GM04503 (cell line): ENCODE results near the gene EVL.
"Not testable (repeated sequence)": the region's sequence is repeated elsewhere in the genome, so short reads cannot be mapped to it uniquely, and the experiment has no call there.

ENCODE experiments used
- DNase-seq: peaks from one replicate; pipeline ENCODE4 v3.0.0-alpha.2; 2012; ENCODE audit warnings: low read depth

Gene EVL

DNA sequence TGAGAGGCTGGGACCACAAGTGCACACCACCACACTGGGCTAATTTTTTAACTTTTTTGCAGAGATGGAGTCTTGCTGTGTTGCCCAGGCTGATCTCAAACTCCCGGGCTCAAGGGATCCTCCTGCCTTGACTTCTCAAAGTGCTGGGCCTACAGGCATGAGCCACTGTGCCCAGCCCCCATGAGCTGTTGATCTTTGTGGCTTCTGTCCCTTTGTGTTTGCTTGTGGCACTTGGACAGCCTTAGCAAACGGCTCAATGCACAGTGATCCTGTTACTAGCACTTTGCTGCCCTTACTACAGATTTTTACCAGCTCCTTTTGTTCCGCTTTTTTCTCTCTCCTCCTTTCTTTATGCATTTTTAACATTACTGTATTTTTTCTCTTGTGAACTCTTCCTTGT, 25.3 kb upstream of the EVL start:
- DNase-seq = no peak

DNA sequence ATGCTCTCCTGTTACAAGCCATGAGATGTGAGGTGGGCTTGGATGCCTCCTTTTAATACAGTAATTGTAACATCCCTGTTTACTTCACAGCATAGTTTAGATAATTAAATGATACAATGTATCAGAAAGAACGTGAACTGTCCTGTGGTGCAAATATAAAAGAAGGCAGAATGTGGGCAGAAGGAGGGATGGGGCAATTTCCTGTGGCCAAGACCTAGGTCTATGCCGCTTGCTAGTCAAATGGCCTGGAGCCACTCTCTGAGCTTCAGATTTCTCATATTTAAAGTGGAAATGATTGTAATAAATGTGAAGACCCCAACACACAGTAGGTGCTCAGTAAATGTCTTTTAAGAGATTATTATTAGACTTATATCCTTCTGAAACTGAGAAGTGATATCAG, 24.0 kb upstream of the EVL start:
- no peak for DNase-seq

DNA sequence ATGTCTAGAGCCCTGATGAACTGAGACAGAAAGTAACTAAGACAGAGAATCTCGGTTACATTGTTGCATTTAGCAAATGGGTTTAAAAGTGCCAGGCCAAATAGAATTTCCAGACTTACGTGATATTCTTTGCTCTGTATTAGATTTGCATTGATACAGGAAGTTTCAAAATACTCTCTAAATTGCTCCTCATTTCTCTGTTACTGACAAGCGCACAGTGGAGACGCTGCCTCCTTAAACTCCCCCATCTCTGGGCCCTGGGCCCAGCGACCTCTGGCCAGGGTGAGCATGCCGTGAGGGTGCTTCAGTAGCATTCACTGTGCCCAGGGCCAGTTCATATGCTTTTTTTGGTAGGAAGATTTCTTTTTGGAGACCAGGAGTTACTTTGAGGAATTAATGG, 22.9 kb upstream of the EVL start:
- no peak for DNase-seq

DNA sequence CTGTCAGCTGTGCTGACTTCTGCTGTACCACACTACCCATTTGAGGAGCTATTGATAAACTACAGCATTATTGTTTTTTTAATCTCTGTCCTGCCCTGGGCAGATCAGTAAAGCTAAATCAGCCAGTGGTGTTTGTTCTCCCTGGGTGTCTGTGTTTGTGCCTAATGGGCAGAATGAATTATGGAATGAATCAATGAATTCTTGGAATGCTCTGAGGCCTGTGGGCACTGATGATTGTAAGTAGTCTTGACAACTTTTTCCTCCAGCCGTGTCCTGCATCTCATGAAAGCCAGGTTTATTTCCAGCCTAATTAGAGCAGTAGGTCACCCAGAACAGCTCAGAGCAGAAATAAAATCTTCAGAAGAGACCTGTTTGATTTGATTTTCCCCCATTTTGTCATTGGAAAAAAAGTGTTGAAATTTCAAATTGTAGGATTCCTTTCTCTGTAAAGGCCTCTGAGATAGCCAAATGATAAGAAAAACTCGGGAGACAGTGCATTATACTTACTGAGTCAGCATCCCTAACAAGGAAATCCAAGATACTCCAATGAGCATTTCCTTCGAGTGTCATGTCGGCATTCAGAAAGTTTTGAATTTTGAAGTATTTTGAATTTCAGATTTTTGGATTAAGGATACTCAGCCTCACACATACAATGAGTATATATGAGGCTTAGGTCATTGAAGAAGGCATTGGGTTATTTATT, 19.4 kb upstream of the EVL start:
- no peak for DNase-seq

DNA sequence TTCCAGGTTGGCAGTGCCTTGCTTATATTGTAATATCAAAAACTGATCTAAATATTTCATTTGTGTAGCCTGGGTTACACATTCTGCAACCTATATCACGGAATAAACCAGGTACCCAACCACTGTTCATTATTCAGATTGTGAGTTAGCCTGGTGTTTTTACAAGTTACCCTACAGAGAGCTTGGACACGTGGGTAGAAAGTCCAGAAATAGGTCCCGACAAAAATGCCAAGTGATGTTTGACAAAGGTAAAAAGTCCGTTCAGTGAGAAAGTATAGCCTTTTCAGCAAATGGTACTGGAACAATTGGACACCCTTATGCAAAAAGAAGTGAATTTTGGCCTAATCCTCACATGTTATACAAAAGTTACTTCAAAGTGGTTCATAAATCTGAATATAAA, 17.6 kb upstream of the EVL start:
- DNase-seq = no peak

DNA sequence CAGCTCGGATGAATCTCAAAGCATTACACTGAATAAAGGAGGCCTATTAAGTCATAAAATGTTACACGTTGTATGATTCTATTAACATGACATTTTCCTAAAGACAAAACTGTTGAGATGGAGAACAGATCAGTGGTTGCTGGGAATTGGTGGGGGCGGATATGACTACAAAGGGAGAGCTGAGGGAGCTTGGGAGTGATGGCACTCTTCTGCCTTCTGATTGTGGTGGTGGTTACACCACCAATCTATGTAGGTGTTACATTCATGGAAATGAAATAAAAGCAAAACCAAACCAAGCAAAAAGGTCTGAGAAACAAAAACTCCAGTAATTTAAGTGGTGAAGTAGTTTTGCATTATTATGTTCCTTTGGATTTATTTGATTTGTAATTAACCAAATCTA, 16.4 kb upstream of the EVL start:
- DNase-seq = no peak

DNA sequence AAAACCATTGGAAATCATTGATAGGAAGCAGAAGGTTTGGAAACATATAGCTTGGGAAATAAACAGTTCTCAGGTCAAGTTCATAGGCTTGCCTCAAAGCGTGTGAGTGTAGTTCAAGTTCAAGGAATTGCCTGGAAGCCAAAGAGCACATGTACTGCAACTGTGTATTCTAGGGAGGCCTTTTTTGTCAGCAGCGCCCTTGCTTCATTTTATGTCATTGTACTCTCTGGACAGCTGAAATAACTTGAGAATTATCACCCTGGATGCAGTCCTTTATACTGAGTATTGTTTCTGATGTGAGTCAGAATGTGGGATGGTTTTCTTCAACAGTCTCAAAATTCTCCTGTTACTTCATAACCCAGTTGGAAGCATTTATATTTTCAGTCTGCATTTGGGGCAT, 16.0 kb upstream of the EVL start:
- DNase-seq = peak; percentile 58

DNA sequence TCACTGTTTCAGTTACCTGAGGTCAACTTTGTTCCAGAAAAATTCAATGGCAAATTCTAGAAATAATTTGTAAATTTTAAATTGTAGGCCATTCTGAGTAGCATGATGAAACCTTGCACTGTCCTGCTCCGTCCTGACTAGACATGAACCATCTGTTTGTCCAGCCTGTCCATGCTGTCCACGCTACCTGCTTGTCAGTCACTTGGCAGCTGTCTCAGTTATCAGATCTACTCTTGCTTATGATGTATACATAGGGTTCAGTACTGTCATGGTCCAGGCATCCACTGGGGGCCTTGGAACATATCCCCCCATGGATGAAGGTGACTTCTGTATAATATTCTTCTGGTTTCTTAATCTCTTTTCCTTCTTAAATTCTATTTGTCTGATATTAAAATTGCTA, 14.1 kb upstream of the EVL start:
- DNase-seq = no peak

DNA sequence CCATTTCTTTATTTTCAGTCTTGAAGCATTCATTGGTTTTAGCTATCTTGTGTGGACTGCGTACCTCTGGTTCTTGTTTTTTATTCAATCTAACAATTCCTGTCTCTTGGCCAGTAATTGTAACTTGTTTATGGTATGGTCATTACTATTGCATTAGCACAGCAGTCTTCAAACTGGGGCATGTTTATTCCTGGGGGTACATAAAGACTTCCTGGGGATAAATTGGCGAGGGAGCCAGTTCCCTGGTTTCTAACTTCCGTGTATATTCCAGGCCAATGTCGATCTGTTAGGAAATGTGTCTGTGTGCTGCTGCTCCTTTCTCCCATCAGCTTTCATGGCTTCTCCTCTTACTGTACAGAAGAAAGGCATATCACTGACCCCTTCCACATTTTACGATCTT, 13.7 kb upstream of the EVL start:
- no peak for DNase-seq

DNA sequence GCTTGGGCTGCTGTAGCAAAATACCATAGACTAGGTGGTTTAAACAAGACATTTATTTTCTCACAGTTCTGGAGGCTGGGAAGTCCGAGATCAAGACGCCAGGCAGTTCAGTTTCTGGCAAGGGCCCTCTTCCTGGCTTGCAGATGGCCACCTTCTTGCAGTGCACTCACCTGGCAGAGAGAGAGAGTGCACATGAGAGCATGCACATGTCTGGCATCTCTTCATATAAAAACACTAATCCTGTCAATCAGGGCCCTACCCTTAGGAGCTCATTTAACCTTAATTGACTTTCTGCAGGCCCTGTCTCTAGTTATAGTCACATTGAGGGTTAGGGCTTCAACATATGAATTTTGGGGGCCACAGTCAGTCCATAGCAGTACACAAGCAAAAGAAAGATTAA, 12.4 kb upstream of the EVL start:
- no peak for DNase-seq

DNA sequence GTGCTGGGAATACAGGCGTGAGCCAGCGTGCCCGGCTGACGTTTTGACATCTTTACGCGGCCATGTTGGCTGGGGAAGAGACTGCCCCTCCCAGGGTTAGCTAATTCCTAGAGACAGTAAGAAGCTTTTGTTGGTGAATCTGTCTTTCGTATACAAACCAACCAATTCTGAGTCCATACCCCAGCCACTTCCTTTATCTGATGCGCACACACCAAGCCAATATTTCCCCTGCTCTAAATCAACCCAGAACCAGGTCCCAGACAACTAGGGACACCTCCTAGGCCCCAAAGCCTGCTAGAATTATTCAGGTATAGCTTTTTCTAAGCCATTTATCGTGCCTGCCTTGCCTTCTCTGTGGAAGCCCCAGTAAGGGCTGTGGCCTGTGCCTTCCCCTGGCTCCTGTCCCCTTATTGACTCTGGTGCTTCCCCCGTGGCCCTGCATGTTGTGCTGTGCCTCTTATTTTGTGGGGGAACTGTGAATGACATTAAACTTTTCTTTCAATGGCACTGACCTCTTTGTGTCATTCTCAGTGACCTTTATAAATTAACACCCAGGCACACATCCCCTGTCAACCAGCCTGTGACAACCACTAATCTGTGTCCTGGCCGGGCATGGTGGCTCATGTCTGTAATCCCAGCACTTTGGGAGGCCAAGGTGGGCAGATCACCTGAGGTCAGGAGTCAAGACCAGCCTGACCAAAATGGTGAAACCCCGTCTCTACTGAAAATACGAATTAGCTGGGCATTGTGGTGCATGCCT, 10.7 kb upstream of the EVL start:
- no peak for DNase-seq

DNA sequence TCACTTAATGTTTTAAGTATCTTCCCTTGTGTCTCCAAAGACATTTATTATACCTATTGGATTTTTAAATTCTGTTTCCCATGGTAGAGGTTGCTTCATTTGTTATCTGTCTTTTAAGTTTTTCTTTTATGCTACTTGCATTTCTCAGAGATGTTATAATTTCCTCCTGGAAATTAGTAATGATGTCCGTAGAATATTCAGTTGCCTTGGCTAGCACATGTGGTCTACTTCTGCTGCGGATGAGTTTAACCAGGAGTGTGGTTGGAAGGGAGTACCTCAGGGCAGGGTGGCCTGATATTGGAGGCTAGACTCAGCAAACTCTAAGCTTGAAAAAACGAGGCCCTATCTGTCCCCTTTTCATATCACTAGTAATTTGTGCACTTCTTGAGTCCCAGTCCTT, 8.8 kb upstream of the EVL start:
- DNase-seq = no peak

DNA sequence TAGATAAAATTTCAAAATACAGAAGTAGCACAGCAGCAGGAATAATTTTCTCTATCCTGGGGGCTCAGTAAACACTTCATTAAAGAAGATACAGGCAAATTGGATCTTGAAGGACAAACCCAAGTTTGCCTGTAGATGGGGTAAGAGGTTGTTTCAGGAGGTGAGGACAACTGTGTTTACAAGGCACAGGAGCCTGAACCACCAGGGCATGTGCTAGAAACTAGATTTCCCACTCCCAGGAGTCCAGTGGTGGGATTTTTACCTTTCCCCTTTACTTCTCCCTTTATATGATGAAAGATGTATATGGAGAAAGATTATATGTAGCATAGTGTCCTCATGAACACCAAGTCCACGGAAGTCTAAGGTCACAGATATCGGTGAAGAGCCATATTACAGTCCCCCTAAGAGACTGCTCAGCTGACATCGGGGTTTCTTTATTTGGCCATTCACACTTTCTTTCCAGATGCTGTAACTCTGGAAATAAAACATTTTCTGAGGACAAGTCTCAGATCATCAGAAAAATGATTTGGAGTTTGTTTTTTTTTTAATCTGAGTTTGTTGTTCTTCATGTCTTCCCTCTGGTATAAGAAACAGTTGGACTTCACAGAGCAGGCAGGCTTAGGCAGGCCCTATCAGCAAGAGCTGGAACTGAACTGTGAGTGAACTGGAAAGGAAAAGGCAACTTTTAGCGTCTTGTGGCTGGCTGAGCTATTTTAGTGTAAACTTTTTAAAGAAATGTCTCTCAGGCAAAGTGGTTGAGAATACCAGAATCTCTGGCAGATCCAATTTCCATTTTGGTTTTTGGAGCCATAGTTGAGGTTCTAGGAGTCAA, 8.0 kb upstream of the EVL start:
- no peak for DNase-seq

DNA sequence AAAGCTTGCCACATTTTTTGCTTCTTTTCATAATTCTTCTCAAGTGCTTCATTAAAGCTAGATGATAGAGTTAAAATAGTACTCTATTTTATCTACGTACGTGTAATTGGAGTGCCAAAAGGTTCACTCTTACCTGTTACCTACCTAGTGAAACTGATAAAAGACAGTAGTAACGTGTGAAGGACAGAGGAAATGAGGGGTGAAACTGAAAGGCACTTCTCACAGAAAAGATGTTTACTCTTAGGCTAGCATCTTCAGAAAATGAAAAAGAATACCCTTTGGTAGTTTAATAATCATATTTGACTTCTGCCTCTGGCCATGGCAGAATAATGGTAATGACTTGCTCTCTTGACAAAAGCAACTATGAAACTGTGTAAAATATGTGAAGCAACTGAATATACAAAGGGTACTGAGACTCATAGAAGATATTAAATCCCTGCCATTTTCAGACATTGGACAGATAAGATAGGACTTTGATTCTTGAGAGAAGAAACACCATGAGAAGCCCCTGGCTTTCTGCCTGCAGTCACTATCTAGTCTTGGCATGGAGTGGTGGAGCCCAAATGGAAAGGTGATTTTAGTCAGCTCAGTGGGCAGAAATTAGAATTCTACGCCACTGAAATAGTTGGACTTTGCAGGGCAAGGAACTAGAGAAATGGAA, 6.3 kb upstream of the EVL start:
- DNase-seq = no peak

DNA sequence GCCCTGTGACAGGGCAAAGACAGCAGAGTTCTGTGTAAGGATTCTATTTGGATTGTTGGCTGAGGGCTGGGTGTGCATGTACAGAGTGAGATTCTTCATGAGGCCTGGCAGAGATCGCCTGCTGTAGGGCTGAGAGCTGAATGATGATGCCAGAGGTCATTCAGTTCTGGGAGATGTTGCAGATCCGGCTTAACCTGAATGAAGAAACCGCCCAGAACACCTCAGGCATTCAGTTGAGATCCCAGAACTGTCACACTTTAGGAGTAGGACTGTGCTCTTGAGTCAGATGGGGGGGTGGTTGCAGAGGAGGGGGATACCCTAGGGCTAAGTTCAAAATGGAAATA, 5.8 kb upstream of the EVL start:
- DNase-seq = no peak

DNA sequence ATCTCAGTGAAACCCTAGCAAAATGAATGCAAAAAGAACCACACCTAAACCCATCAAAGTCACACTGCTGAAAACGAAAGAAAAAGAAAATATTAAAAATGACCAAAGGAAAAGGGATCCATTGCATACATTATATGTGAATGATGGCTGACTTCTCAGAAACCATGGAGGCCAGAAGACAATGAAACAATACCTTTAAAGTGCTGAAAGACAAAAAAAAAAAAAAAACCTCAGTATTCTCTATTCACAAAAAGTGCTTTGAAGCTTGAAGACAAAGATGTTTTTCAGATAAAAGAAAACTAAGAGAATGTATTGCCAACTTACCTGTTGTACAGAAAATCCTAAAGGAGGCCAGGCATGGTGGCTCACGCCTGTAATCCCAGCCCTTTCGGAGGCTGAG, 4.5 kb upstream of the EVL start:
- DNase-seq = no peak

DNA sequence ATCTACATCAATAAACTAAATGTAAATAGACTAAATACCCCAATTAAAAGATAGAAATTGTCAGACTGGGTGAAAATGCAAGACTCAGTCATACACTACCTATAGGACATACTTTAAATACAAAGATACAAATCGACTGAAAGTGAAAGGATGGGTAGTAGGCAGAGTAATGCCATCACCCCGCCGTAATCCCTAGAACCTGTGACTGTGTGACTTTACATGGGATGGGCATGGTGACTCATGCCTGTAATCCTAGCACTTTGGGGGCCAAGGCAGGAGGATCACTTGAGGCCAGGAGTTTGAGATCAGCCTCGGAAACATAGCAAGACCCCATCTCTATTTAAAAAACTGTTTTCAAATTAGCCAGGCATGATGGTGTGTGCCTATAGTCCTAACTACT, 2.6 kb upstream of the EVL start:
- DNase-seq = no peak

DNA sequence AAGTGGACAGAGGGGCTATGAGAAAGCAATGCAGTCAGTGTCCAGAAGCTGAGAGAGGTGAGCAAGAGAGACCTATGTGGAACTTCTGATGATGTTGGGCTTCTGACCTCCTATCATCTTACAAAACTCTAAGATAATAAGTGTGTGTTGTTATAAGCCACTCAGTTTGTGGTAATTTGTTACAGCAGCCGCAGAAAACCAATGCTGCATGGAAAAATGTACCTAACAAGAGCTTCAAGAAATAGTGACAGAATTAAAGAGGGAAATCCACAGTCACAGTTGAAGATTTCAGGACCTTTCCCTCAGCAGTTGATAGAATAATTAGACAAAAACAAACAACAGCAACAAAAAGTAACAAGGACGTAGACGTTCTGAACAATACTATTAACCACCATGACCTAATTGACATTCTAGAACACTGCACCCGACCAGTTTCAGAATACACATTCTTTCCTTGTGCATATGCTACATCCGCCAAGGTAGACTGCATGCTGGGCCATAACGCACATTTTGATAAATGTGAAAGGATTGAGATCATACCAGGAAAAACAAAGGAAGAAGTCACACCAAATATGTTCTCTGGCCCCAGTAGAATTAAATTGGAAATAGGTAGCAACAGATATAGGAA, 1.8 kb upstream of the EVL start:
- DNase-seq = no peak

DNA sequence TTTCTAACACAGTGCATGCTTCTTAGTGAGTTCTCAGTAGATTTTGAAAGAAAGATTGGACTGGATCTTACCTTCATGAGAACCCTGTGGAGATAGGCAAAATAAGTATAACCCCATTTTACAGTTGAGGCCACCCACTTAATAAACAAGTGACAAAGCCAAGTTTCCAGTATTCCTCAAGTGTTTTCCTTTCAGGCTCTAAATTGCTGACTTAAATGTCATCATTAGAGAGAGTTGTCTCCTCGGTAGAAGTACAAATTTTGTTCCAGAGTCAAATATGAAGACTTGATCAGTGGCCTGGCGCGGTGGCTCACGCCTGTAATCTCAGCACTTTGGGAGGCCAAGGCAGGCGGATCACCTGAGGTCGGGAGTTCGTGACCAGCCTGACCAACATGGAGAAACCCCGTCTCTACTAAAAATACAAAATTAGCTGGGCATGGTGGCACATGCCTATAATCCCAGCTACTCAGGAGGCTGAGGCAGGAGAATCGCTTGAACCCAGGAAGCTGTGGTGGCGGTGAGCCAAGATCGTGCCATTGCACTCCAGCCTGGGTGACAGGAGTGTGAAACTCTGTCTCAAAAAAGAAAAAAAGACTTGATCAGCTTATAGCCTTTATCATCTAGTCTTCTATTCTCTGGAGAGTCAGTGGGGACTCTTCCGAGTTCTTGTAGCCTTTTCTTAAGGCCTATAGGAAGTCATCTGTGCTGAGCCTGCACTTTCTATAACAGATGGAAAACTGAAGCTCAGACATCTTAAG, 708 bp upstream of the EVL start:
- DNase-seq = not testable (repeated sequence)

DNA sequence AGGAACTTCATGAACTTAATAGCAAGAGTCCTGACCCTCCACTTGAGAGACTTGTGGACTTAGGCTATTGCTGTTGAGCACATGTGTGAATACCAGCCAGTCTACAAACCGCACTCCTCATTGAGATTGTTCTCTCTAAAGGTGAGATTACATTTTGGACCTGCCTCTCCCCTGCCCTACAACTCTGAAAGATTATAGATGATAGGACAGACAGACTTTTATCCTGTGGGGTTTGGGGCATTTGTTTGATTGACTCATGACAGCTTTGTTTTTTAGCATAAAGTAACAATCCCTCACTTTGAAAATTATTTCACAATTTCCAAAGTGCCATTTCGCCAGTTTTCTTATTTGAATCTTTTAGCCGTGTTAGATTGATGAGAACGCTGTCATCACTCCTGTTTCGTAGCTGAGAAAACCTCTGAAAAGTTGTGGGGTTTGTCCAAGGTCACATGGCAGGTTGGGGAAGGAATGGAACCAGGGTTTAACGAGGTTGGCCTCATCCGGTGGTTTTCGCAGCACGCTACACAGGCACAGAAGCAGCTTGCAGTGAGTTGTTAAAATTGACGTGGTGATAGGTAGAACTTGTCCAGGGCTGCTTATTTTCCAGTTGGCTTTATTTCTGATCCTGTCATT, 836 bp downstream of the EVL start:
- no peak for DNase-seq

DNA sequence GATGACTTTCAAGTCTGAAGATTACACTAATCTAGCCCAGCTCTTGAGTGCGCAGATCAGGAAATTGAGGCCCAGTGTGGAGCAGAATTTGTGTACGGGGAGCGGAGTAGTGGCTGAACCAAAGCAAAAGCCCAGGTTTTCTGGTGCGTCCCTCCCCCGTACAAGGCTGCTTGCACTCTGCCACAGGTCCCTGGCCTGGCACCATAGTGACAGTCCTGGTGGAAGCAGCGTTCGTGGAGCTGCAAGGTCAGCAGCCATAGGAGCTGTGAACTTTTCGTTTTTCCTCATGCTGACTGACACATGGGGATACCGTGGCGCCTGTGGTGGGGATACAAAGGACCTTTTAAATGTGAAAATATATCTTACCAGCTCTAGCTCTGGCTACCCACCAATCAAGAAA, 1.7 kb downstream of the EVL start:
- no peak for DNase-seq
